ENCODE measurements around the gene IGSF9. TPM values are rescaled to one million over a fixed set of nuclear protein-coding genes. Genes with fewer than 3 reads are reported as not detected.

Gene IGSF9
- total and polyA plus RNA-seq, 4 donors, result 0.14 to 21.3 (median 16.1) TPM

GRCh38 chr1:159889821-159890252, 55.6 kb downstream of the IGSF9 start (continued):
- TF ChIP-seq MAX (IDR thresholded peaks at IDR 0.05) (peak; percentile 28), JUND (IDR thresholded peaks at IDR 0.05) (peak; percentile 89 to 91), HNF4A (conservative IDR thresholded peaks at IDR 0.05) (no peak), CTCF (IDR thresholded peaks at IDR 0.05; ENCODE audit: low read depth, low read length, missing input control) (no peak)

GRCh38 chr1:159889202-159889601, 56.2 kb downstream of the IGSF9 start:
- Histone ChIP-seq H3K4me3 (ENCODE audit: low read depth in 1 of 3, low read length in 3 of 3) (no peak overlapping the region), H3K27ac (ENCODE audit: low read depth in 1 of 2, low read length in 2 of 2) (peak overlapping the region in 1 of 2 donors; percentile 59), H3K4me1 (ENCODE audit: control insufficient read depth in 4 of 4, insufficient read depth in 4 of 4, low read length in 3 of 4) (peaks cover 0 to 8% (median 0%) of the 10 kb centered on the region in 4 donors), H3K27me3 (ENCODE audit: control insufficient read depth in 4 of 4, insufficient read depth in 4 of 4, low read length in 3 of 4) (no peaks in the 10 kb centered on the region), H3K9ac (ENCODE audit: low read depth in 1 of 2, low read length in 2 of 2) (no peak overlapping the region), H3K9me3 (ENCODE audit: control insufficient read depth in 4 of 4, low read length in 3 of 4) (no peaks in the 10 kb centered on the region), H3K36me3 (ENCODE audit: control insufficient read depth in 4 of 4, insufficient read depth in 3 of 4, low read depth in 1 of 4, low read length in 3 of 4) (no peaks in the 10 kb centered on the region)
- WGBS, result 89% methylated on average over 4 of the region's 4 CpGs
- DNase-seq (ENCODE audit: low spot score), result no peak
- no peak for TF ChIP-seq YY1 (IDR thresholded peaks at IDR 0.05)
- no peak for TF ChIP-seq MAX (IDR thresholded peaks at IDR 0.05)
- no peak for TF ChIP-seq CTCF (IDR thresholded peaks at IDR 0.05; ENCODE audit: low read depth, low read length, missing input control)
- TF ChIP-seq HNF4G (IDR thresholded peaks at IDR 0.05), result no peak
- TF ChIP-seq FOXA1 (IDR thresholded peaks at IDR 0.05), result no peak
- no peak for TF ChIP-seq EGR1 (IDR thresholded peaks at IDR 0.05; ENCODE audit: low read depth in 2 of 2)
- no peak for TF ChIP-seq SP1 (IDR thresholded peaks at IDR 0.05)
- no peak for TF ChIP-seq GABPA (IDR thresholded peaks at IDR 0.05 in 1 of 2, conservative IDR thresholded peaks at IDR 0.05 in 1 of 2)
- no peak for TF ChIP-seq ATF3 (IDR thresholded peaks at IDR 0.05)
- no peak for TF ChIP-seq FOXA2 (IDR thresholded peaks at IDR 0.05)
- no peak for TF ChIP-seq ZBTB33 (IDR thresholded peaks at IDR 0.05)
- TF ChIP-seq RAD21 (IDR thresholded peaks at IDR 0.05), result no peak
- no peak for TF ChIP-seq RXRA (IDR thresholded peaks at IDR 0.05)
